GM12892 (cell line): ENCODE data around the gene RBFOX1.

Experiments
- POLR2A ChIP-seq: IDR thresholded peaks from 2 replicates; pipeline ENCODE4 v1.6.1; 2011; ENCODE audit warnings: low read depth, low read length, control low read depth
- POLR2AphosphoS5 ChIP-seq: IDR thresholded peaks from 2 replicates; pipeline ENCODE4 v1.6.1; 2011; ENCODE audit warnings: low read depth, low read length, control low read depth

DNA sequence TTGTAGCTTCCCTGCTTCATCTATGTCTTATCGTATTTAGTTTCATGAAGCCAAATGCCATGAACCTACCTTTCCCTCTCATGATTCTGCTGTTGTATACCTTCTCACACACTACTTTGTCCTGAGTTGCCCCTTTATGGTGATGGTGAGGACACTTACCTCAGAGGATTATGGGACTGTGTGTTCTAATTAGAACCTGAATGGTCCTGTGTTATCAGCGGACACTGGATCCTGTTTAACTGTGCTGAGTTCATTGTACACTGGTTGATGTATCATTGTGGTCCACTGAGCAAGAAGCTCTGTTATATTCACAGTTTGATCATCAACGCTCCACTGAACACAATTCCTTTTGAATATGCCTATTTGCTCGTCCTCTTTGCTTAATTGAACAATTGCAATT lies 343.0 kb downstream of the RBFOX1 start:
- TF ChIP-seq POLR2A = no peak
- no peak for TF ChIP-seq POLR2AphosphoS5
